Suprapubic skin (tissue), 4 donors: ENCODE data around the gene PGLYRP4.

Experiments used
- POLR2A ChIP-seq, 2 donors: fragments of 450-650 bp; IDR thresholded peaks; one replicate each; pipeline ENCODE4 v1.6.1; 2017; ENCODE audit warnings: antibody characterized with exemption in 2 of 2, mild to moderate bottlenecking in 2 of 2, moderate library complexity in 2 of 2
- POLR2AphosphoS5 ChIP-seq, 3 donors: sonication (generic); formaldehyde crosslinking; IDR thresholded peaks; one replicate each; pipeline ENCODE4 v1.6.1; 2017; ENCODE audit warnings: antibody characterized with exemption in 3 of 3
- TF ChIP-seq, protein P1 (sequence below), 2 donors: fragments of 200-600 bp in 1 of 2; fragments of 450-650 bp in 1 of 2; sonication (generic) in 1 of 2; IDR thresholded peaks; one replicate each; pipeline ENCODE4 v1.5.1; 2016 to 2019; ENCODE audit warnings: antibody characterized with exemption in 2 of 2, mild to moderate bottlenecking in 1 of 2, moderate library complexity in 1 of 2

DNA sequence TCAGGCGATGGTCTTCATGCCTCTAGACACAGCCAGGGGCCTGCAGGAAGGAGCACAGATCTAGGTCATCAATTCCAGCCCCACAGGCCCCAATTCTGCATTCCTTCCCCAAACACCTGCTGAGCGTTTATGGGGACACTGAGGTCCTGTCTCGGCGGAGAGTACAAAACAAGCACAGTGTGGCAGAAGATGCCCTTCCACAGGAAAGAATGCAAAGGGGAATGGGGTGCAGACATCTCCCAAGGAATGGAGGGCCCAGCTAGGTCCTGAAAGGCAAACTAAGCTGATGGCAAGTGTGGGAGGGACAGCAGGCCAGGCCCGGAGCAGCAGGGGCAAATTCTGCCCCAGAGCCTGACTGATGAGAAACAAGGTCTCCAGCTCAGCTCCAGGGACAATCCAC lies 45.8 kb upstream of the PGLYRP4 start:
- TF ChIP-seq, protein P1, sequence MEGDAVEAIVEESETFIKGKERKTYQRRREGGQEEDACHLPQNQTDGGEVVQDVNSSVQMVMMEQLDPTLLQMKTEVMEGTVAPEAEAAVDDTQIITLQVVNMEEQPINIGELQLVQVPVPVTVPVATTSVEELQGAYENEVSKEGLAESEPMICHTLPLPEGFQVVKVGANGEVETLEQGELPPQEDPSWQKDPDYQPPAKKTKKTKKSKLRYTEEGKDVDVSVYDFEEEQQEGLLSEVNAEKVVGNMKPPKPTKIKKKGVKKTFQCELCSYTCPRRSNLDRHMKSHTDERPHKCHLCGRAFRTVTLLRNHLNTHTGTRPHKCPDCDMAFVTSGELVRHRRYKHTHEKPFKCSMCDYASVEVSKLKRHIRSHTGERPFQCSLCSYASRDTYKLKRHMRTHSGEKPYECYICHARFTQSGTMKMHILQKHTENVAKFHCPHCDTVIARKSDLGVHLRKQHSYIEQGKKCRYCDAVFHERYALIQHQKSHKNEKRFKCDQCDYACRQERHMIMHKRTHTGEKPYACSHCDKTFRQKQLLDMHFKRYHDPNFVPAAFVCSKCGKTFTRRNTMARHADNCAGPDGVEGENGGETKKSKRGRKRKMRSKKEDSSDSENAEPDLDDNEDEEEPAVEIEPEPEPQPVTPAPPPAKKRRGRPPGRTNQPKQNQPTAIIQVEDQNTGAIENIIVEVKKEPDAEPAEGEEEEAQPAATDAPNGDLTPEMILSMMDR (IDR thresholded peaks at IDR 0.05) = no peak
- TF ChIP-seq POLR2AphosphoS5 (IDR thresholded peaks at IDR 0.05) (no peak), POLR2A (IDR thresholded peaks at IDR 0.05) (no peak)
